ENCODE measurements around the gene RPA1. TPM values are rescaled to one million over a fixed set of nuclear protein-coding genes. Genes with fewer than 3 reads are reported as not detected.

The RPA1 gene
- total and polyA plus RNA-seq, 2 experiments from 2014 or later = 15.2 to 33.6 TPM

- DNase-seq (ENCODE audit: low spot score) = no peak
- H2AFZ ChIP-seq = no peak overlapping the region
- no peaks in the 10 kb centered on the region for H3K9me3 ChIP-seq (ENCODE audit: low read depth)
- no peak for TF ChIP-seq EZH2phosphoT487 (IDR thresholded peaks at IDR 0.05; ENCODE audit: low read depth, severe bottlenecking, unreplicated experiment)
- TF ChIP-seq CTCF (IDR thresholded peaks at IDR 0.05; ENCODE audit: poor library complexity) = no peak
- TF ChIP-seq EZH2 (IDR thresholded peaks at IDR 0.05; ENCODE audit: borderline replicate concordance) = no peak
- no peaks in the 10 kb centered on the region for H4K20me1 ChIP-seq (ENCODE audit: insufficient read depth, poor library complexity, severe bottlenecking)
- H3K27me3 ChIP-seq = no peaks in the 10 kb centered on the region
- 78% methylated on average over 4 of the region's 4 CpGs for WGBS (ENCODE audit: low lambda C conversion rate, missing lambda C conversion rate)
- peaks cover 4% of the 10 kb centered on the region for H3K36me3 ChIP-seq (replicated peaks; ENCODE audit: insufficient read depth, low read depth)
- peaks cover 3% of the 10 kb centered on the region for H3K79me2 ChIP-seq
- no peaks in the 10 kb centered on the region for H3K9me2 ChIP-seq (replicated peaks; ENCODE audit: insufficient read depth)
- no peaks in the 10 kb centered on the region for H3K4me1 ChIP-seq (ENCODE audit: insufficient read depth)
- no peak overlapping the region for H3K27ac ChIP-seq
- H3K4me2 ChIP-seq = no peak overlapping the region
- no peak overlapping the region for H3K4me3 ChIP-seq
These were observed 29.1 kb upstream of the RPA1 start for GRCh38 chr17:1800712-1801111.

- DNase-seq (ENCODE audit: low spot score) = no peak
- Histone ChIP-seq H3K27me3 (no peaks in the 10 kb centered on the region), H3K4me1 (ENCODE audit: insufficient read depth) (no peaks in the 10 kb centered on the region), H3K9me2 (replicated peaks; ENCODE audit: insufficient read depth) (no peaks in the 10 kb centered on the region), H3K4me2 (no peak overlapping the region), H3K9me3 (ENCODE audit: low read depth) (no peaks in the 10 kb centered on the region), H3K36me3 (replicated peaks; ENCODE audit: insufficient read depth, low read depth) (peaks cover 4% of the 10 kb centered on the region), H3K79me2 (peaks cover 5% of the 10 kb centered on the region), H4K20me1 (ENCODE audit: insufficient read depth, poor library complexity, severe bottlenecking) (no peaks in the 10 kb centered on the region), H2AFZ (no peak overlapping the region), H3K27ac (no peak overlapping the region), H3K4me3 (no peak overlapping the region)
- TF ChIP-seq CTCF (IDR thresholded peaks at IDR 0.05; ENCODE audit: poor library complexity) = no peak
- TF ChIP-seq EZH2phosphoT487 (IDR thresholded peaks at IDR 0.05; ENCODE audit: low read depth, severe bottlenecking, unreplicated experiment) = no peak
- no peak for TF ChIP-seq EZH2 (IDR thresholded peaks at IDR 0.05; ENCODE audit: borderline replicate concordance)
- whole genome bisulfite sequencing (ENCODE audit: low lambda C conversion rate, missing lambda C conversion rate) = 100% methylated on average over 1 of the region's 1 CpG
These were observed 27.4 kb upstream of the RPA1 start for GRCh38 chr17:1802429-1802828.

- Histone ChIP-seq H3K79me2 (peaks cover 12% of the 10 kb centered on the region), H3K4me2 (no peak overlapping the region), H3K27me3 (no peaks in the 10 kb centered on the region), H3K9me2 (replicated peaks; ENCODE audit: insufficient read depth) (no peaks in the 10 kb centered on the region), H3K4me1 (ENCODE audit: insufficient read depth) (no peaks in the 10 kb centered on the region), H4K20me1 (ENCODE audit: insufficient read depth, poor library complexity, severe bottlenecking) (no peaks in the 10 kb centered on the region), H2AFZ (no peak overlapping the region), H3K4me3 (no peak overlapping the region), H3K36me3 (replicated peaks; ENCODE audit: insufficient read depth, low read depth) (peaks cover 4% of the 10 kb centered on the region), H3K27ac (no peak overlapping the region), H3K9me3 (ENCODE audit: low read depth) (no peaks in the 10 kb centered on the region)
- TF ChIP-seq EZH2 (IDR thresholded peaks at IDR 0.05; ENCODE audit: borderline replicate concordance) (no peak), EZH2phosphoT487 (IDR thresholded peaks at IDR 0.05; ENCODE audit: low read depth, severe bottlenecking, unreplicated experiment) (no peak)
- 95% methylated on average over 6 of the region's 6 CpGs for WGBS (ENCODE audit: low lambda C conversion rate, missing lambda C conversion rate)
- no peak for DNase-seq (ENCODE audit: low spot score)
These were observed 26.5 kb upstream of the RPA1 start for GRCh38 chr17:1803280-1803679.

GRCh38 chr17:1807890-1808289 is 21.9 kb upstream of the RPA1 start:
- Histone ChIP-seq H3K9me3 (ENCODE audit: low read depth) (no peaks in the 10 kb centered on the region), H3K4me2 (no peak overlapping the region), H3K27me3 (no peaks in the 10 kb centered on the region), H3K36me3 (replicated peaks; ENCODE audit: insufficient read depth, low read depth) (no peaks in the 10 kb centered on the region), H3K9me2 (replicated peaks; ENCODE audit: insufficient read depth) (no peaks in the 10 kb centered on the region), H3K4me3 (no peak overlapping the region), H3K27ac (peak overlapping the region; percentile 49), H3K79me2 (peaks cover 10% of the 10 kb centered on the region), H2AFZ (no peak overlapping the region), H4K20me1 (ENCODE audit: insufficient read depth, poor library complexity, severe bottlenecking) (no peaks in the 10 kb centered on the region), H3K4me1 (ENCODE audit: insufficient read depth) (peaks cover 4% of the 10 kb centered on the region)
- TF ChIP-seq CTCF (IDR thresholded peaks at IDR 0.05; ENCODE audit: poor library complexity) (no peak), EZH2 (IDR thresholded peaks at IDR 0.05; ENCODE audit: borderline replicate concordance) (no peak), EZH2phosphoT487 (IDR thresholded peaks at IDR 0.05; ENCODE audit: low read depth, severe bottlenecking, unreplicated experiment) (no peak)
- no peak for DNase-seq (ENCODE audit: low spot score)
- 97% methylated on average over 6 of the region's 6 CpGs for WGBS (ENCODE audit: low lambda C conversion rate, missing lambda C conversion rate)
